SH-SY5Y (cell line): ENCODE measurements around the gene DYNLT2.

ENCODE experiments used
- GATA2 ChIP-seq: IDR thresholded peaks from 2 replicates; pipeline ENCODE4 v1.6.1; 2011; ENCODE audit warnings: mild to moderate bottlenecking, low read depth, low read length
- GATA3 ChIP-seq: IDR thresholded peaks from 2 replicates; pipeline ENCODE4 v1.6.1; 2011; ENCODE audit warnings: low read depth, mild to moderate bottlenecking, low read length, moderate library complexity

- TF ChIP-seq GATA2 (no peak), GATA3 (no peak)
Observed at GRCh38 chr6:169719117-169719516, 32.3 kb downstream of the DYNLT2 start.
